ENCODE results near the gene C2.
"Not testable (repeated sequence)": the region's sequence is repeated elsewhere in the genome, so short reads cannot be mapped to it uniquely, and the experiment has no call there.

C2 gene

GRCh38 chr6:31958741-31959739, 31.5 kb downstream of the C2 start, which contains the start of the genes NELFE and SKIC2:
NELFE (minus strand) TSS chr6:31958971; CDS start chr6:31958446, 525 bp downstream.
SKIC2 (plus strand) TSS chr6:31959175; CDS start chr6:31959193, 18 bp downstream.
- DNase-seq = peak; percentile 92

- DNase-seq = no peak
Observed at GRCh38 chr6:31961616-31962015, 34.1 kb downstream of the C2 start.

GRCh38 chr6:31963921-31964320, 36.4 kb downstream of the C2 start:
- DNase-seq = no peak

- DNase-seq = no peak
Observed at GRCh38 chr6:31965700-31966099, 38.2 kb downstream of the C2 start.

- DNase-seq = no peak
Observed at GRCh38 chr6:31966506-31966905, 39.0 kb downstream of the C2 start.

- DNase-seq = no peak
Observed at GRCh38 chr6:31966997-31967925, 39.7 kb downstream of the C2 start.

- no peak for DNase-seq
Observed at GRCh38 chr6:31967926-31968320, 40.4 kb downstream of the C2 start.

GRCh38 chr6:31968326-31968725, 40.8 kb downstream of the C2 start:
- no peak for DNase-seq

GRCh38 chr6:31968791-31969711, 41.5 kb downstream of the C2 start:
- no peak for DNase-seq

GRCh38 chr6:31969712-31970603, 42.4 kb downstream of the C2 start:
- DNase-seq = no peak

- DNase-seq = no peak
Observed at GRCh38 chr6:31970604-31971271, 43.2 kb downstream of the C2 start.

GRCh38 chr6:31971279-31971992, 43.9 kb downstream of the C2 start:
- DNase-seq = no peak

GRCh38 chr6:31971993-31972708, 44.6 kb downstream of the C2 start, which contains the start of gene DXO:
DXO (minus strand) TSS chr6:31972138; CDS start chr6:31971675, 463 bp downstream.
- peak; percentile 98 for DNase-seq

GRCh38 chr6:31972709-31973350, 45.3 kb downstream of the C2 start:
- DNase-seq = no peak

- not testable (repeated sequence) for DNase-seq
Observed at GRCh38 chr6:31976065-31976464, 48.5 kb downstream of the C2 start.

GRCh38 chr6:31977816-31978431, 50.4 kb downstream of the C2 start:
- no peak for DNase-seq

- no peak for DNase-seq
Observed at GRCh38 chr6:31978831-31979230, 51.3 kb downstream of the C2 start.
